ENCODE measurements around the gene DOCK3.

DOCK3 gene

GRCh38 chr3:50671331-50671730 lies 3.4 kb upstream of the DOCK3 start:
- Histone ChIP-seq H3K4me3 (replicated peaks; ENCODE audit: insufficient read depth, low read length) (no peak overlapping the region), H3K27ac (replicated peaks) (no peak overlapping the region), H3K27me3 (ENCODE audit: insufficient read depth, poor library complexity, severe bottlenecking) (peaks cover 41% of the 10 kb centered on the region)
- TF ChIP-seq, protein P1, sequence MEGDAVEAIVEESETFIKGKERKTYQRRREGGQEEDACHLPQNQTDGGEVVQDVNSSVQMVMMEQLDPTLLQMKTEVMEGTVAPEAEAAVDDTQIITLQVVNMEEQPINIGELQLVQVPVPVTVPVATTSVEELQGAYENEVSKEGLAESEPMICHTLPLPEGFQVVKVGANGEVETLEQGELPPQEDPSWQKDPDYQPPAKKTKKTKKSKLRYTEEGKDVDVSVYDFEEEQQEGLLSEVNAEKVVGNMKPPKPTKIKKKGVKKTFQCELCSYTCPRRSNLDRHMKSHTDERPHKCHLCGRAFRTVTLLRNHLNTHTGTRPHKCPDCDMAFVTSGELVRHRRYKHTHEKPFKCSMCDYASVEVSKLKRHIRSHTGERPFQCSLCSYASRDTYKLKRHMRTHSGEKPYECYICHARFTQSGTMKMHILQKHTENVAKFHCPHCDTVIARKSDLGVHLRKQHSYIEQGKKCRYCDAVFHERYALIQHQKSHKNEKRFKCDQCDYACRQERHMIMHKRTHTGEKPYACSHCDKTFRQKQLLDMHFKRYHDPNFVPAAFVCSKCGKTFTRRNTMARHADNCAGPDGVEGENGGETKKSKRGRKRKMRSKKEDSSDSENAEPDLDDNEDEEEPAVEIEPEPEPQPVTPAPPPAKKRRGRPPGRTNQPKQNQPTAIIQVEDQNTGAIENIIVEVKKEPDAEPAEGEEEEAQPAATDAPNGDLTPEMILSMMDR (IDR thresholded peaks at IDR 0.05; ENCODE audit: insufficient read depth, low read length) = no peak
- no peak for TF ChIP-seq SPI1 (IDR thresholded peaks at IDR 0.05; ENCODE audit: borderline replicate concordance, low read depth)
- no peak for DNase-seq (ENCODE audit: low read depth in 1 of 2, low spot score in 1 of 2)

GRCh38 chr3:50672656-50673055 lies 2.1 kb upstream of the DOCK3 start:
- peaks cover 51% of the 10 kb centered on the region for H3K27me3 ChIP-seq (ENCODE audit: insufficient read depth, poor library complexity, severe bottlenecking)

GRCh38 chr3:50673931-50674330 lies 796 bp upstream of the DOCK3 start:
- Histone ChIP-seq H3K4me3 (replicated peaks; ENCODE audit: insufficient read depth, low read length) (no peak overlapping the region), H3K27ac (replicated peaks) (no peak overlapping the region), H3K27me3 (ENCODE audit: insufficient read depth, poor library complexity, severe bottlenecking) (peaks cover 55% of the 10 kb centered on the region)
- no peak for DNase-seq (ENCODE audit: low read depth in 1 of 2, low spot score in 1 of 2)
- TF ChIP-seq SPI1 (IDR thresholded peaks at IDR 0.05; ENCODE audit: borderline replicate concordance, low read depth) = peak; percentile 86
- TF ChIP-seq, protein P2, sequence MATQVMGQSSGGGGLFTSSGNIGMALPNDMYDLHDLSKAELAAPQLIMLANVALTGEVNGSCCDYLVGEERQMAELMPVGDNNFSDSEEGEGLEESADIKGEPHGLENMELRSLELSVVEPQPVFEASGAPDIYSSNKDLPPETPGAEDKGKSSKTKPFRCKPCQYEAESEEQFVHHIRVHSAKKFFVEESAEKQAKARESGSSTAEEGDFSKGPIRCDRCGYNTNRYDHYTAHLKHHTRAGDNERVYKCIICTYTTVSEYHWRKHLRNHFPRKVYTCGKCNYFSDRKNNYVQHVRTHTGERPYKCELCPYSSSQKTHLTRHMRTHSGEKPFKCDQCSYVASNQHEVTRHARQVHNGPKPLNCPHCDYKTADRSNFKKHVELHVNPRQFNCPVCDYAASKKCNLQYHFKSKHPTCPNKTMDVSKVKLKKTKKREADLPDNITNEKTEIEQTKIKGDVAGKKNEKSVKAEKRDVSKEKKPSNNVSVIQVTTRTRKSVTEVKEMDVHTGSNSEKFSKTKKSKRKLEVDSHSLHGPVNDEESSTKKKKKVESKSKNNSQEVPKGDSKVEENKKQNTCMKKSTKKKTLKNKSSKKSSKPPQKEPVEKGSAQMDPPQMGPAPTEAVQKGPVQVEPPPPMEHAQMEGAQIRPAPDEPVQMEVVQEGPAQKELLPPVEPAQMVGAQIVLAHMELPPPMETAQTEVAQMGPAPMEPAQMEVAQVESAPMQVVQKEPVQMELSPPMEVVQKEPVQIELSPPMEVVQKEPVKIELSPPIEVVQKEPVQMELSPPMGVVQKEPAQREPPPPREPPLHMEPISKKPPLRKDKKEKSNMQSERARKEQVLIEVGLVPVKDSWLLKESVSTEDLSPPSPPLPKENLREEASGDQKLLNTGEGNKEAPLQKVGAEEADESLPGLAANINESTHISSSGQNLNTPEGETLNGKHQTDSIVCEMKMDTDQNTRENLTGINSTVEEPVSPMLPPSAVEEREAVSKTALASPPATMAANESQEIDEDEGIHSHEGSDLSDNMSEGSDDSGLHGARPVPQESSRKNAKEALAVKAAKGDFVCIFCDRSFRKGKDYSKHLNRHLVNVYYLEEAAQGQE (IDR thresholded peaks at IDR 0.05; ENCODE audit: insufficient replicate concordance, low read depth) = no peak

More at GRCh38 chr3:50672656-50673055, 2.1 kb upstream of the DOCK3 start:
- TF ChIP-seq GABPA (IDR thresholded peaks at IDR 0.05; ENCODE audit: low read depth) (no peak), POLR2AphosphoS5 (IDR thresholded peaks at IDR 0.05; ENCODE audit: low read depth) (no peak), SPI1 (IDR thresholded peaks at IDR 0.05; ENCODE audit: borderline replicate concordance, low read depth) (no peak)
- TF ChIP-seq, protein P1 (IDR thresholded peaks at IDR 0.05; ENCODE audit: insufficient read depth, low read length) = no peak
- TF ChIP-seq, protein P2 (IDR thresholded peaks at IDR 0.05; ENCODE audit: insufficient replicate concordance, low read depth) = no peak
- DNase-seq (ENCODE audit: low read depth in 1 of 2, low spot score in 1 of 2) = no peak
- Histone ChIP-seq H3K4me3 (replicated peaks; ENCODE audit: insufficient read depth, low read length) (no peak overlapping the region), H3K27ac (replicated peaks) (no peak overlapping the region)

DNA sequence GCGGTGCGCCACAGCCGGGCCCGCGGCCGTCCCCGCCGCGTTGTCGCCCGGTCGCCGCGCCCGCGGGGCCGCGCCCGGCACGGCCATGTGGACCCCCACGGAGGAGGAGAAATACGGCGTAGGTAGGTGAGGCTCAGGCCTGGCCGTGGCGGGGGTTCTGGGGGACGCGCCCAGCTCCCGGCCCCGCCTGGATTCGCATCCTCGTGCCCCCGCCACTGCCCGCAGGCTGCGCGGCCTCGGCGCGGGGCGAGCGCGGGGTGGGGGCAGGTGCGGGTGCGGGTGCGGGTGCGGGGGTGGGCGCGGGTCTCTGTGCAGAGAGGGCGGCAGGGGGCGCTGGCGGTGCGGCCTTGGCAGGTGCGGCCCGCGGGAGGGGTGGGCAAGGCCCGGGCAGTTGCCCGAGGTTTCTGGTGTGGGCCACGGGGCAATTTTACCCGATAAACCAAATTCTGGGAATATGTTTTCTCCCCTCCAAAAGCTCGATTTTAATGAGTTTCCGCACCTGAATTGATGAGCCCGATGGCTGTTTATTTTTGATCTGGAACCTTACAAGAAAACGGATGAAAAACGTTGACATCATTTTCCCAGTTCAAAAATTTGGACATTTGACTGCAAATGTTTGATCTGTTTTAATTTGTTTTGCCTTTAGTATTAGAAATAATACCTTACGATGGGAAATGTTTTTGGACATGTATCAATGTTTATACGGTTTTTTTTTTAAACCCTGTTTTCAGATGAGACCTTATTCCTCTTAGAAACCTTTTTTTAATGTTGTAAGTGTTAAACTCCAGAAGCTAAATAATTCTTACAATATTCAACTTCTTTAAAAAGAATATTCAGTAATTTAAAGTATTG lies 678 bp downstream of the DOCK3 start:
- no peak for TF ChIP-seq SPI1 (IDR thresholded peaks at IDR 0.05; ENCODE audit: borderline replicate concordance, low read depth)
- no peak for TF ChIP-seq GABPA (IDR thresholded peaks at IDR 0.05; ENCODE audit: low read depth)
- TF ChIP-seq, protein P1 (IDR thresholded peaks at IDR 0.05; ENCODE audit: insufficient read depth, low read length) = no peak
- TF ChIP-seq, protein P2 (IDR thresholded peaks at IDR 0.05; ENCODE audit: insufficient replicate concordance, low read depth) = no peak
- no peak for TF ChIP-seq POLR2AphosphoS5 (IDR thresholded peaks at IDR 0.05; ENCODE audit: low read depth)
- H3K27ac ChIP-seq (replicated peaks) = no peak overlapping the region
- H3K27me3 ChIP-seq (ENCODE audit: insufficient read depth, poor library complexity, severe bottlenecking) = peaks cover 55% of the 10 kb centered on the region
- DNase-seq (ENCODE audit: low read depth in 1 of 2, low spot score in 1 of 2) = no peak
- H3K4me3 ChIP-seq (replicated peaks; ENCODE audit: insufficient read depth, low read length) = peak overlapping the region; percentile 13

Data from HL-60 (cell line).